MM.1S (cell line): ENCODE results near the gene ST3GAL3.

Source experiments
- DNase-seq: peaks from one replicate; pipeline ENCODE4 v3.0.0-alpha.2; 2015
- H2AFZ ChIP-seq: fragments of 300-600 bp; sonication (generic); 2 replicates; pipeline ENCODE4 v1.6.0; 2016; ENCODE audit warnings: antibody characterized with exemption, low read length
- H3F3A ChIP-seq: fragments of 300-600 bp; sonication (generic); 2 replicates; pipeline ENCODE4 v1.6.1; 2016; ENCODE audit warnings: mild to moderate bottlenecking, antibody characterized with exemption, low read length, moderate library complexity, mixed read lengths; ENCODE audit not compliant: insufficient read depth
- H3K27ac ChIP-seq: fragments of 300-600 bp; sonication (generic); 2 replicates; pipeline ENCODE4 v1.5.1; 2016; ENCODE audit warnings: mild to moderate bottlenecking, low read length
- H3K27me3 ChIP-seq: fragments of 300-600 bp; sonication (generic); replicated peaks from 2 replicates; pipeline ENCODE4 v1.6.0; 2016; ENCODE audit warnings: low read length; ENCODE audit not compliant: insufficient read depth
- H3K36me3 ChIP-seq: fragments of 300-600 bp; sonication (generic); replicated peaks from 2 replicates; pipeline ENCODE4 v1.6.1; 2016; ENCODE audit warnings: mild to moderate bottlenecking, low read length, mixed read lengths; ENCODE audit not compliant: insufficient read depth
- H3K4me1 ChIP-seq: fragments of 300-600 bp; sonication (generic); 2 replicates; pipeline ENCODE4 v1.6.1; 2016; ENCODE audit warnings: low read length, mixed read lengths
- H3K4me2 ChIP-seq: fragments of 300-600 bp; sonication (generic); 2 replicates; pipeline ENCODE4 v1.6.0; 2016; ENCODE audit warnings: low read depth, low read length
- H3K4me3 ChIP-seq: fragments of 300-600 bp; sonication (generic); 2 replicates; pipeline ENCODE4 v1.5.1; 2016; ENCODE audit warnings: low read length, mixed read lengths
- H3K79me2 ChIP-seq: fragments of 300-600 bp; sonication (generic); 2 replicates; pipeline ENCODE4 v1.6.1; 2016; ENCODE audit warnings: mixed run types, low read length, mixed read lengths
- H3K9ac ChIP-seq: fragments of 300-600 bp; sonication (generic); 2 replicates; pipeline ENCODE4 v1.6.1; 2016; ENCODE audit warnings: low read length, mixed read lengths
- H3K9me2 ChIP-seq: fragments of 300-600 bp; sonication (generic); replicated peaks from 2 replicates; pipeline ENCODE4 v1.6.1; 2016; ENCODE audit warnings: mild to moderate bottlenecking, low read length, mixed read lengths; ENCODE audit not compliant: insufficient read depth
- H3K9me3 ChIP-seq: fragments of 300-600 bp; sonication (generic); replicated peaks from 2 replicates; pipeline ENCODE4 v1.6.1; 2016; ENCODE audit warnings: mild to moderate bottlenecking, low read length, mixed read lengths; ENCODE audit not compliant: insufficient read depth
- H4K20me1 ChIP-seq: fragments of 300-600 bp; sonication (generic); 2 replicates; pipeline ENCODE4 v1.6.1; 2016; ENCODE audit warnings: mild to moderate bottlenecking, low read length, moderate library complexity, mixed read lengths; ENCODE audit not compliant: insufficient read depth
- EZH2 ChIP-seq: fragments of 300-600 bp; sonication (generic); optimal IDR thresholded peaks from 2 replicates; pipeline ENCODE3; 2017; ENCODE audit warnings: low read depth, mild to moderate bottlenecking, antibody characterized with exemption, low read length, mixed read lengths
- EZH2phosphoT487 ChIP-seq: fragments of 300-600 bp; sonication (generic); IDR thresholded peaks from 2 replicates; pipeline ENCODE4 v1.6.1; 2018; ENCODE audit warnings: antibody characterized with exemption, low read length
- TF ChIP-seq, protein P1 (sequence below): fragments of 300-600 bp; sonication (generic); IDR thresholded peaks from 2 replicates; pipeline ENCODE4 v1.5.1; 2016; ENCODE audit warnings: antibody characterized with exemption, low read length, mixed read lengths

The ST3GAL3 gene

DNA sequence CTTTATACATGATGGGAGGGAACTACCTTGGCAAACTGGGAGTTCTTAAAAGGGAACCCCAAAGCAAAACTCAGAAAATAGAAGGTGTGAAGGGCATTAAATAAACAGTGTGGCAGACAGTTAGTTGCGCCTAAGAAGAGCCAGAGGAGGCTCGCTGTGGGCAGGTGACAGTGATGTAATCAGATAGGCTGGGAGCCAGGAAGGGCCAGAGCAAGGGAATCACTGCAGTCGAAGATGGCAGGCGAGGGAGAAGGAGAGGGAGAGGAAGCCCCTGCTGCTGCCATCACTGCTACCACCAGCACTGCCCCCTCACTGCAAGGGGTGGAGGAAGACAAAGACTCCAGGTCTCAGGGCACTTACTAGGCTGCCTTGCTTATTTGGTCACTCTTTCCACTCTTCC lies 97.2 kb downstream of the ST3GAL3 start:
- no peak overlapping the region for H3K4me2 ChIP-seq

DNA sequence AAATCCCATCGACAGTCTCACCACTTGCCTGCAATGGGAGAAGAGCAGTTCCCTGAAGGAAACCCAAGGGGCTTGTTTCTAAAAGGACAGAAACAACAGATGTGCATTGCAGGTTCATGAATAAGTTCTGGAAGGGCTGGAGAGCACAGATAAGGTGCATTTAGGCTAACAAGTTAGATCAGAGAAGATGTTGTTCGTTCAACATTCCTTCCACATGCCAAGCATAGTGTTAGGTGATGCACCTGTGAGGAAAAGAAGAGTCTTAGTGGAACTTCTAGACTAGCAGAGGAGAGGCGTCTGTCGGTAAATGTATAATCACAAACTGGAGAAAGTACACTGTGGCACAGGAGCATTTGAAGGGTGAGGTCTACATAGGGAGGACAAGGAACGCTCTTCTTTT lies 98.0 kb downstream of the ST3GAL3 start:
- H3F3A ChIP-seq, result no peaks in the 10 kb centered on the region
- H2AFZ ChIP-seq, result no peak overlapping the region
- no peak overlapping the region for H3K4me2 ChIP-seq
- no peaks in the 10 kb centered on the region for H4K20me1 ChIP-seq
- H3K9ac ChIP-seq, result no peak overlapping the region
- H3K27ac ChIP-seq, result no peak overlapping the region
- no peaks in the 10 kb centered on the region for H3K79me2 ChIP-seq
- H3K4me1 ChIP-seq, result no peaks in the 10 kb centered on the region
- no peaks in the 10 kb centered on the region for H3K9me2 ChIP-seq
- no peaks in the 10 kb centered on the region for H3K36me3 ChIP-seq
- no peaks in the 10 kb centered on the region for H3K27me3 ChIP-seq
- DNase-seq, result no peak
- no peaks in the 10 kb centered on the region for H3K9me3 ChIP-seq
- H3K4me3 ChIP-seq, result no peak overlapping the region
- TF ChIP-seq, protein P1, sequence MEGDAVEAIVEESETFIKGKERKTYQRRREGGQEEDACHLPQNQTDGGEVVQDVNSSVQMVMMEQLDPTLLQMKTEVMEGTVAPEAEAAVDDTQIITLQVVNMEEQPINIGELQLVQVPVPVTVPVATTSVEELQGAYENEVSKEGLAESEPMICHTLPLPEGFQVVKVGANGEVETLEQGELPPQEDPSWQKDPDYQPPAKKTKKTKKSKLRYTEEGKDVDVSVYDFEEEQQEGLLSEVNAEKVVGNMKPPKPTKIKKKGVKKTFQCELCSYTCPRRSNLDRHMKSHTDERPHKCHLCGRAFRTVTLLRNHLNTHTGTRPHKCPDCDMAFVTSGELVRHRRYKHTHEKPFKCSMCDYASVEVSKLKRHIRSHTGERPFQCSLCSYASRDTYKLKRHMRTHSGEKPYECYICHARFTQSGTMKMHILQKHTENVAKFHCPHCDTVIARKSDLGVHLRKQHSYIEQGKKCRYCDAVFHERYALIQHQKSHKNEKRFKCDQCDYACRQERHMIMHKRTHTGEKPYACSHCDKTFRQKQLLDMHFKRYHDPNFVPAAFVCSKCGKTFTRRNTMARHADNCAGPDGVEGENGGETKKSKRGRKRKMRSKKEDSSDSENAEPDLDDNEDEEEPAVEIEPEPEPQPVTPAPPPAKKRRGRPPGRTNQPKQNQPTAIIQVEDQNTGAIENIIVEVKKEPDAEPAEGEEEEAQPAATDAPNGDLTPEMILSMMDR, result no peak
- TF ChIP-seq EZH2phosphoT487, result no peak
- no peak for TF ChIP-seq EZH2

More for the DNA sequence above, 97.2 kb downstream of the ST3GAL3 start:
- DNase-seq, result no peak
- no peaks in the 10 kb centered on the region for H3K79me2 ChIP-seq
- TF ChIP-seq, protein P1, result no peak
- TF ChIP-seq EZH2, result no peak
- TF ChIP-seq EZH2phosphoT487, result no peak
- H3F3A ChIP-seq, result no peaks in the 10 kb centered on the region
- no peak overlapping the region for H2AFZ ChIP-seq
- H3K9me3 ChIP-seq, result no peaks in the 10 kb centered on the region
- H3K27ac ChIP-seq, result no peak overlapping the region
- no peak overlapping the region for H3K4me3 ChIP-seq
- no peak overlapping the region for H3K9ac ChIP-seq
- H4K20me1 ChIP-seq, result no peaks in the 10 kb centered on the region
- no peaks in the 10 kb centered on the region for H3K4me1 ChIP-seq
- no peaks in the 10 kb centered on the region for H3K9me2 ChIP-seq
- H3K36me3 ChIP-seq, result no peaks in the 10 kb centered on the region
- no peaks in the 10 kb centered on the region for H3K27me3 ChIP-seq

DNA sequence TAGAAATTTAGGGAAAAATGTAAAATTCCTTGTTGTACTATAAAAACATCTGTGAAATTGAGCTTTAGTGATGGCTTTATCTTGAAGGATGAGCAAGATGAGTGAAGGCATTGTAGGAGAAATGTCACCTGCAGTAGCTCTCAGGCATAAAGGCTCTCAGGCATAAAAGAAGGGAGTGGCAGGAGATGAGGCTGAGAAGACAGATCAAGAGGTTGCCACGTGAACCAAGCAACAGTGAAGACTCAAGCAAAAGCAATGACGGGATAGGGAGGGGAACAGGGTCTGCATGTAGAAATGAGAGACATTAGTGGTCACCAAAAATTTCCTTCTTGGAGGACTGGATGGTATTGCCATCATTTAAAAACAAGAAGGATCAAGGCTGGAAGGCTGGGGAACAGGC lies 98.8 kb downstream of the ST3GAL3 start:
- no peak overlapping the region for H3K27ac ChIP-seq
- DNase-seq, result no peak
- H3K4me2 ChIP-seq, result no peak overlapping the region
- TF ChIP-seq, protein P1, result no peak
- TF ChIP-seq EZH2 (no peak), EZH2phosphoT487 (no peak)
- H3K4me3 ChIP-seq, result no peak overlapping the region
- H3K79me2 ChIP-seq, result no peaks in the 10 kb centered on the region
- H3K9me3 ChIP-seq, result no peaks in the 10 kb centered on the region
- no peak overlapping the region for H2AFZ ChIP-seq
- H4K20me1 ChIP-seq, result no peaks in the 10 kb centered on the region
- H3K36me3 ChIP-seq, result no peaks in the 10 kb centered on the region
- no peaks in the 10 kb centered on the region for H3K27me3 ChIP-seq
- no peaks in the 10 kb centered on the region for H3K9me2 ChIP-seq
- no peak overlapping the region for H3K9ac ChIP-seq
- no peaks in the 10 kb centered on the region for H3K4me1 ChIP-seq
- H3F3A ChIP-seq, result no peaks in the 10 kb centered on the region
